IgD-negative memory B cell (primary cell): ENCODE data around the gene ADAM12. TPM values are rescaled to one million over a fixed set of nuclear protein-coding genes. Genes with fewer than 3 reads are reported as not detected.
"Not testable (repeated sequence)": the region's sequence is repeated elsewhere in the genome, so short reads cannot be mapped to it uniquely, and the experiment has no call there.

Experiments used
- H3K27ac Mint-ChIP-seq, 3 donors: one replicate each; pipeline ENCODE4 v1.8.0; 2020 to 2022; ENCODE audit warnings: mild to moderate bottlenecking in 3 of 3, mixed read lengths in 3 of 3, moderate library complexity in 1 of 3
- H3K27me3 Mint-ChIP-seq: one replicate; pipeline ENCODE4 v1.8.0; 2021; ENCODE audit warnings: mixed read lengths
- H3K36me3 Mint-ChIP-seq: one replicate; pipeline ENCODE4 v1.8.0; 2020; ENCODE audit warnings: mild to moderate bottlenecking, mixed read lengths
- H3K4me1 Mint-ChIP-seq, 3 donors: one replicate each; pipeline ENCODE4 v1.8.0; 2020 to 2022; ENCODE audit warnings: mixed read lengths in 3 of 3, mild to moderate bottlenecking in 1 of 3
- H3K4me3 Mint-ChIP-seq, 4 donors: one replicate each; pipeline ENCODE4 v1.8.0; 2020 to 2022; ENCODE audit warnings: mild to moderate bottlenecking in 4 of 4, mixed read lengths in 4 of 4, moderate library complexity in 3 of 4
- H3K9me3 Mint-ChIP-seq, 3 donors: one replicate each; pipeline ENCODE4 v1.8.0; 2020 to 2021; ENCODE audit warnings: mixed read lengths in 3 of 3, mild to moderate bottlenecking in 1 of 3
- polyA plus RNA-seq: library from polyadenylated mRNA; unstranded; fragments of 300-500 nt; fragmentation: Illumina TruSeq; gene quantifications from one replicate; pipeline ENCODE4 v1.2.3, GENCODE V29; 2021

Gene ADAM12
- polyA plus RNA-seq, 1 donor from 2014 or later, result not detected

- Mint-ChIP-seq H3K4me1 (no peaks in the 10 kb centered on the region), H3K27ac (no peak overlapping the region), H3K4me3 (no peak overlapping the region), H3K36me3 (no peaks in the 10 kb centered on the region), H3K27me3 (peaks cover 11% of the 10 kb centered on the region), H3K9me3 (peaks cover 0 to under 1% (median 0%) of the 10 kb centered on the region in 3 donors)
Observed at GRCh38 chr10:125979976-125980375, 408.3 kb downstream of the ADAM12 start.

DNA sequence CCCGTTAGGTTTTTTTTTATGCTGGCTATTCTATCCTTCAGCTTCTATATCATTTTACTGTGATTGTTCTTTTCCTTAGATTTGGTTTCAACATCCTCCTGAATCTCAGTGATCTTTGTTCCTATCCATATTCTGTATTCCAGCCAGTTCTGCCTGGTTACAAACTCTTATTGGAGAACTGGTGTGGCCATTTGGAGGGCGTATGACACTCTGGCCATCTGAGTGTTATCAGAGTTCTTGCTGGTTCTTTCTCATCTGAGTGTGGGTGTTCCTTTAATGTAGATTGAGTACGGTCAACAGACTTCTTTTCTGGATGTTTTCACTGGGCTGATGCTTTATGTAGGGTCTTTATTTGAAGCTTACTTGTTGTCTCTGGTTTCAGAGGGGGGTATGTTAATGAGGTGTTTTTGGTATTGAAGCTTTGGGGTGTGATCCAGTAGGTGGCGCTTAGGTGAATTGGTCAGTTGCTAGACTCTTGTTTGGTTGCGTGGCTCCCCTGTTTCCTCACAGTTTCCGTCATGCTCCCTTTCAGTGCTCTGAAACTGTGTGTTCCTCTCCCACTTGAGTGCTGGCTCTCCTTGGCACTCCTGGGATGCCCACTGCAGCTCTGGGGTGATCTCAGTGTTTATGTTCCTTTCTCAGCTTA lies 411.2 kb downstream of the ADAM12 start:
- H3K9me3 Mint-ChIP-seq, result peaks cover 0 to 3% (median 0%) of the 10 kb centered on the region in 3 donors
- peaks cover 11% of the 10 kb centered on the region for H3K27me3 Mint-ChIP-seq
- H3K4me1 Mint-ChIP-seq, result no peaks in the 10 kb centered on the region

GRCh38 chr10:125970077-125970630 lies 418.1 kb downstream of the ADAM12 start:
- H3K9me3 Mint-ChIP-seq, H3K4me1 Mint-ChIP-seq, H3K27ac Mint-ChIP-seq, H3K4me3 Mint-ChIP-seq, H3K27me3 Mint-ChIP-seq, H3K36me3 Mint-ChIP-seq: not testable (repeated sequence)

More for the DNA sequence above, 411.2 kb downstream of the ADAM12 start:
- Mint-ChIP-seq H3K4me3 (no peak overlapping the region), H3K27ac (no peak overlapping the region), H3K36me3 (no peaks in the 10 kb centered on the region)

DNA sequence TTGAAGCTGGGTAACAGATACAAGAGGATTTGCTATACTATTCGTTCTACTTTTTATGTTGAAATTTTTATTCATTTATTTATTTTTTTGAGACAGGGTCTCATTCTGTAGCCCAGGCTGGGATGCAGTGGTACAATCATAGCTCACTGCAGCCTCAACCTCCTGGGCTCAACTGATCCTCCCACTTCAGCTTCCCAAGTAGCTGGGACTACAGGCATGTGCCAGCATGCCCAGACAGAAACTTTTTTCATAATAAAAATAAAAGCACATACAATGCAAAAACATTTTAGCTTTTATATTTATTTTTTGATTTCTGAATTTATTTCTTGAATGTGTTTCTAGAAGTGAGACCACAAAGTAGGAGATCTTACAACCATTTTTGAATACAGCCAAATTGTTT lies 420.7 kb downstream of the ADAM12 start:
- Mint-ChIP-seq H3K4me3 (no peak overlapping the region), H3K4me1 (no peaks in the 10 kb centered on the region), H3K27ac (no peak overlapping the region), H3K27me3 (no peaks in the 10 kb centered on the region), H3K36me3 (no peaks in the 10 kb centered on the region), H3K9me3 (peaks cover 0 to 8% (median 0%) of the 10 kb centered on the region in 3 donors)

- H3K4me3 Mint-ChIP-seq, result no peak overlapping the region
- peaks cover 0 to 2% (median 0%) of the 10 kb centered on the region in 3 donors for H3K9me3 Mint-ChIP-seq
- no peak overlapping the region for H3K27ac Mint-ChIP-seq
- no peaks in the 10 kb centered on the region for H3K4me1 Mint-ChIP-seq
- peaks cover 1% of the 10 kb centered on the region for H3K27me3 Mint-ChIP-seq
- H3K36me3 Mint-ChIP-seq, result no peaks in the 10 kb centered on the region
Observed at GRCh38 chr10:125964558-125964957, 423.7 kb downstream of the ADAM12 start.
